OCI-LY3 (cell line): ENCODE results near the gene KRTAP5-5.

ENCODE experiments used
- CTCF ChIP-seq: fragments of 200-600, 300-600 bp; sonication (generic); IDR thresholded peaks from 2 replicates; pipeline ENCODE4 v1.5.1; 2014; ENCODE audit warnings: antibody characterized with exemption, low read length, low read depth
- EZH2phosphoT487 ChIP-seq: fragments of 200-600 bp; shearing (Covaris generic); IDR thresholded peaks from 2 replicates; pipeline ENCODE4 v1.6.1; 2018; ENCODE audit warnings: antibody characterized with exemption, mixed run types, low read depth

- TF ChIP-seq CTCF (no peak), EZH2phosphoT487 (no peak)
These were observed 50.3 kb downstream of the KRTAP5-5 start for GRCh38 chr11:1679881-1680280.
